ENCODE data around the gene RNF5. TPM values are rescaled to one million over a fixed set of nuclear protein-coding genes. Genes with fewer than 3 reads are reported as not detected.

RNF5 gene
- polyA plus RNA-seq, 1 experiment = 40.2 TPM

- Histone ChIP-seq H3K36me3 (ENCODE audit: control insufficient read depth, insufficient read depth, low read length) (no peaks in the 10 kb centered on the region), H3K27me3 (ENCODE audit: control insufficient read depth, insufficient read depth, low read length) (no peaks in the 10 kb centered on the region), H3K4me3 (ENCODE audit: low read depth, low read length) (no peak overlapping the region)
- no peak for DNase-seq (ENCODE audit: low read depth)
- no peak for TF ChIP-seq CTCF (IDR thresholded peaks at IDR 0.05; ENCODE audit: insufficient read depth, low read depth, low read length)
- ChIA-PET CTCF (interaction anchor here (1.2 kb wide), 1 partner anchor 19 kb away, joined by 5 read pairs; no protein-coding TSS in a partner anchor), POLR2A (no interaction called here)
These were observed 48.2 kb downstream of the RNF5 start for GRCh38 chr6:32226434-32226833.

Small RNA genes within 50 kb of the gene (small RNA-seq; reads per million reads assigned to genes)
- not detected for gene AL662884.1 (ENCODE audit: insufficient read length, low read depth, low replicate concordance)
- not detected for gene MIR6833 (ENCODE audit: insufficient read length, low read depth, low replicate concordance)

Other genes with a start within 250 kb of the RNF5 start
- 6.7 and 7.6 TPM in 2 replicates for gene CFB, start 232.3 kb upstream of the RNF5 start, polyA plus RNA-seq (2011; rRNA removed)
- 69.6 and 70.5 TPM in 2 replicates for gene NELFE, start 219.4 kb upstream of the RNF5 start, polyA plus RNA-seq (2011; rRNA removed)
- 17.7 and 37.3 TPM in 2 replicates for gene SKIC2, start 219.2 kb upstream of the RNF5 start, polyA plus RNA-seq (2011; rRNA removed)
- gene DXO, start 206.3 kb upstream of the RNF5 start, polyA plus RNA-seq (2011; rRNA removed) = 18.2 and 28.1 TPM in 2 replicates
- gene C4A, start 196.3 kb upstream of the RNF5 start, polyA plus RNA-seq (2011; rRNA removed) = 5.9 and 9.7 TPM in 2 replicates
- gene C4B, start 163.6 kb upstream of the RNF5 start, polyA plus RNA-seq (2011; rRNA removed) = 9.2 and 14.4 TPM in 2 replicates
- 0.11 and 0.29 TPM in 2 replicates for gene CYP21A2, start 140.0 kb upstream of the RNF5 start, polyA plus RNA-seq (2011; rRNA removed)
- gene TNXB, start 69.1 kb upstream of the RNF5 start, polyA plus RNA-seq (2011; rRNA removed) = 0.58 and 0.60 TPM in 2 replicates
- gene ATF6B, start 50.2 kb upstream of the RNF5 start, polyA plus RNA-seq (2011; rRNA removed) = 46.5 and 69.2 TPM in 2 replicates
- 5.3 and 5.6 TPM in 2 replicates for gene FKBPL, start 48.1 kb upstream of the RNF5 start, polyA plus RNA-seq (2011; rRNA removed)
- gene PRRT1, start 26.5 kb upstream of the RNF5 start, polyA plus RNA-seq (2011; rRNA removed) = 0.77 and 0.78 TPM in 2 replicates
- gene PPT2, start 24.3 kb upstream of the RNF5 start, polyA plus RNA-seq (2011; rRNA removed) = 24.2 and 31.9 TPM in 2 replicates
- gene EGFL8, start 13.8 kb upstream of the RNF5 start, polyA plus RNA-seq (2011; rRNA removed) = 3.7 and 4.0 TPM in 2 replicates
- gene AGPAT1, start 2.3 kb upstream of the RNF5 start, polyA plus RNA-seq (2011; rRNA removed) = 117 and 158 TPM in 2 replicates
- 2.4 and 2.6 TPM in 2 replicates for gene AGER, start 5.8 kb downstream of the RNF5 start, polyA plus RNA-seq (2011; rRNA removed)
- gene PBX2, start 11.8 kb downstream of the RNF5 start, polyA plus RNA-seq (2011; rRNA removed) = 59.5 and 73.5 TPM in 2 replicates
- gene GPSM3, start 14.2 kb downstream of the RNF5 start, polyA plus RNA-seq (2011; rRNA removed) = 9.8 and 13.3 TPM in 2 replicates
- 0.40 and 0.42 TPM in 2 replicates for gene NOTCH4, start 45.7 kb downstream of the RNF5 start, polyA plus RNA-seq (2011; rRNA removed)
- not detected in 2 replicates for gene TSBP1, start 193.5 kb downstream of the RNF5 start, polyA plus RNA-seq (2011; rRNA removed)
- gene BTNL2, start 228.8 kb downstream of the RNF5 start, polyA plus RNA-seq (2011; rRNA removed) = not detected in 2 replicates